GM19372 (cell line): ENCODE measurements around the gene PEX5L.

Experiments used
- ATAC-seq: cut with Tn5 transposase; IDR thresholded peaks from one replicate; pipeline ENCODE4 v1.9.1; 2021; ENCODE audit warnings: mild to moderate bottlenecking, low read depth, moderate library complexity; ENCODE audit not compliant: unreplicated experiment

PEX5L gene

GRCh38 chr3:179907784-179908482, 128.8 kb downstream of the PEX5L start:
- no peak for ATAC-seq

DNA sequence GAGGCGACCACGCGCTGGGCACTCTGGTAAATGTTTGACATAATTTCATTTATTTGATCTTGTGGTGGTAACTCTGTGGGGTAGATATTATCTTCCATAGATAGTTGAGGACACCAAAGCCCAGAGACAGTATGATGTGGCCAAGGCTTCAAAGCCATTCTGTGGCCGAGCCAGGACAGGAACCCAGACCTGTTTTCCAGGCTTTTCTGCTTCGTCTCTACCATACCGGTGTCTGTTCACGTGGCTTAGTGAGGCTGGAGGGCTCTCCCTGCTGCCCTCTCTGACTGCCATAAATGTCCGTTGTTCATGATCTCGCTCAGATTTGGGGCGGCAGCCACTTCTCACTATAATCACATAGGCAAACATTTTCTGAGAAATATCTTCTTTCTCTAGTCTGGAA, 134.7 kb downstream of the PEX5L start:
- no peak for ATAC-seq

- peak; percentile 76 for ATAC-seq
Measured at GRCh38 chr3:179898024-179898423, 138.7 kb downstream of the PEX5L start.

- no peak for ATAC-seq
Measured at GRCh38 chr3:179897231-179897630, 139.5 kb downstream of the PEX5L start.

GRCh38 chr3:179896507-179896906, 140.2 kb downstream of the PEX5L start:
- no peak for ATAC-seq

DNA sequence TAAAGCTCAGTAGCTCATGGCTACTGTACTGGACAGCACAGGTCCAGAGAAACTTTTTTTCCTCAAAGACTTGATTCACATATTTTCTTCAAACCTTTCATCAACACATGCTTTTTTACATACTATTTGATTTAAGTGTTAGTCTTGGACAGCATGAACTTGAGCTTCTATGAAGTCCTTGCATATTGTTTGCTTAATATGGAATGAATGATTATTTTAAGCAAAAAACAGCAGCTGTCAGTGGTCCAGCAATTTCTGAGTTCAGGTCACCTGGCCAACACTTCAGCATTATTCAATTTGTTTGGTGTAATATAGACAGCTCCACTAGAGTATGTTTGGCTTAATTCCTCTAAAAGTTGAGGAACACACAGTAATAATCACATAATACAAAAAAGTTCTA, 141.4 kb downstream of the PEX5L start:
- ATAC-seq, result no peak

DNA sequence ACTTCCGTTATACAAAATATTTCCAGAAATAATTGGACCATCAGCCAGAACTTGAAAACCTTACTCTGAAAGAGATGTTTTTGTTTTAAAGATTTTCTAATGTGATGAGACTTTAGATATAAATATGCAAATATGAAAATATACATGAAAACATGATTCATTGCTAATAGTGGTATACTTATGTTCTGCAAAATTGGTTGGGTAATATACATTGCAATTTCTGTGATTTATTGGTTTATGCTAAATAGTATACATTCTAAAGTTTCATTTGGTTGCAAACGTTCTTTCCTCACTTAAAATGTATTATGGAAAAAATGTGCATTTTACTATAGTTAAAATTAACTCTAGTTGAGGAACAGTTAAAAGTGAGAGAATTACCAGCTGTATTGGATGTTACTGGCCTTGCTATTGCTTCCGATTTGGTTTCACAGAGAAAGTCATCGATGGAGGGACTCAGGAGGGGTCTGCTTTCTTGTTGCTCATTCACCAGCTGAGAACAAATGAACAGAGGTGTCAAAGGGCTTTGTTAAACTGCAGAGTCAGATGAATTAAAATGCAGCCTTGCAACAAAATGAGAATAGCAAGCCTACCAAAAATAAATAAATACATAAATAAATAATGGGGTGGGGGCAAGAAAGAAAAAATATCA, 149.3 kb downstream of the PEX5L start:
- ATAC-seq, result no peak

DNA sequence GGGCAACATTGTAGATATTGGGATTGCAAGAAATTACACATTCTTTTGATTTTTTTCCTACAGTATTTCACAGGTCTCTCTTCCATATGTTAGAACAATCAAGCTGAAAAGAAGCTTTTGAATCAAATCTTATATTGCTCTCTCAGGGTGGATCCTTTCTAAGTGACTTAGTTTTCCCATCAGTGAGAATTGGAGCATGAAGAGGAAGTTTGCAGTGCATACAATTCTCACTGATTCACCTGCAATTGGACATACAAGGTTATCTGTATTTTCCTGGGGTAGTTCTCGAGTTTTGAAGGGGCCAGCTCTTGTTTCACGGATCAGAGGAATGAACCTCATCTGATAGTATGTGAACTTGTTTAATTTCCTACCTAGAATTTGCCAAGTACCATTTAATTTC, 150.8 kb downstream of the PEX5L start:
- no peak for ATAC-seq

GRCh38 chr3:179884136-179884535, 152.6 kb downstream of the PEX5L start:
- ATAC-seq, result no peak

- peak; percentile 79 for ATAC-seq
Measured at GRCh38 chr3:179882292-179882691, 154.4 kb downstream of the PEX5L start.

DNA sequence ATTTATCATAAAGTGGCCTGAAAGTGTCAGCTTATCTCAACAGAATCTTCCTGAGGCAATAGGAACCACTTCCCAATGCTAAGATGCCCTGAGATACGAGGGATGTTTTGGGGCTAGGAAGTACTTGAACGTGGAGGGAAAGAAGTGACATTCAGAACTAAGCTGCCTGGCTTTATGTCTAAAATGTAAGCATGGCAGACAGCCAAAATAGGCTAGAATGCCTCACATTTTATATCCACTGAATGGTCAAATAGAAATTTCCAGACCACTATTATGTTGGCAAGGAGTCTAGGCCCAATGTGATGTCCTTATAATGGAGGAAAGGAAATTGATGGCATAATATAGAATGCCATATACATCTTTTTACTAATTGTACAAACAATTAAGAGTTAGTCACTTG, 154.9 kb downstream of the PEX5L start:
- ATAC-seq, result no peak

DNA sequence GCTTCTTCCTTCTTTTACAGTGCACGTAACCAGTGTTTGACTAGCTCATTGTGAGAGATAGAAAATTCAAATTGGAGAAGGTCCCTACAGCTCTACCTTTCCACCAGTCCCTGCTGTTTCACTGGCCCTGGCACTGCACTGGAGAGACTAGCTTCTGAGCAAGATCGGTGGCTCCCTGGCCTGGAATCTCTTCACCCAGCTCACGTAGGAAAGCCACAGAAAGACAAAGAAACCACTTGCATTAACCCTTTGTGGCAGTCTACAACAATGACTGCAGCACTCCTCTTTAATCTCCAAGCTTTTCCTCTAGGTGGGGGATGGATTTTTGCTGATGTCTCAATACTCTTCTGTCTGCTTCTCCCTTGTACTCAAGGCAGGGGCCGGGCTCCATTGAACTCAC, 155.9 kb downstream of the PEX5L start:
- ATAC-seq, result no peak

DNA sequence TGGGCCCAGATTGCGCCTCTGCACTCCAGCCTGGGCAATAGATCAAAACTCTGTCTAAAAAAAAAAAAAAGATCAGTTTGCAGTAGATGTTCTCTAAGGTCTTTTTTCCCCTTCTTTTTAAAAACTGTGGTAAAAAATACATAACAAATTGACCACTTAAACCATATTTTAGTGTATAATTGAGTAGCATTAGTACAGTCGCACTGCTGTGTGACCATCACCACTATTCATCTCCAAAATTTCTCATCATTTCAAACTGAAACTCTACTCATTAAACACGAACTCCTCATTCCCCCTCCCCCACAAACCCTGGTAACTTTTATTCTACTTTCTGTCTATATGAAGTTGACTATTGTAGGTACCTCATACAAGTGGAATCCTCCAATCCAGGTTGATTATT, 160.3 kb downstream of the PEX5L start:
- no peak for ATAC-seq

DNA sequence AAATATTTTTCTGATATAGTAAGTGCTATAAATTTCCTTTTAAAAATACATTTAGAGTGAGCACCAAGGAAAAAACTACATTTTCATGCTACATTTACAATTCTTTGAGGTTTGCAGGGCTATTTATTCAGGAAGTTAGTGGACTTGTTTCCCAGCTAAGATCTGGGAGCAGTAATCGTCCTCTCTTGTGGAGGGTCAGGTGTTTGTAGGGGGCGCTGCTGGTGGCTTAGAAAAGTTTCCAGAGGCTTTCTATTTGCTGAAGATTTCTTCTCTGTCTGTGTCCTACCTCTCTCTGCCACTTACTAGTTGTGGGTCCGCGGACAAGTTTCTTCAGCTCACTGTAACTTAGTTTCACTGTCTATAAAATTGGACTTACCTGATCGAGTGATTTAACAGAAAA, 163.9 kb downstream of the PEX5L start:
- no peak for ATAC-seq

DNA sequence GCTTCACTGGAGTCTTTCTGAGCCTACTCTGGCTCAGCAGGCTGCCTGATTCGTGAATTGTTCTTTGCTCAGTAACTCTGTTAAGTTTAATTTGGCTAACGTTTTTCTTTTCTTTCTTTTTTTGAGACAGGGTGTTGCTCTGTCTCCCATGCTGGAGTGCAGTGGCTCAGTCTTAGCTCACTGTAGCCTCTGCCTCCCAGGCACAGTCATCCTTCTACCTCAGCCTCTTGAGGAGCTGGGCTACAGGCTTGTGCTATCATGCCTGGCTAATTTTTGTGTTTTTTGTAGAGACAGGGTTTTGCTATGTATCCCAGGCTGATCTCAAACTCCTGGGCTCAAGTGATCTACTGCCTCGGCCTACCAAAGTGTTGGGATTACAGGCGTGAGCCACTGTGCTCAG, 165.0 kb downstream of the PEX5L start:
- ATAC-seq, result no peak

- no peak for ATAC-seq
Measured at GRCh38 chr3:179868715-179869114, 168.0 kb downstream of the PEX5L start.

DNA sequence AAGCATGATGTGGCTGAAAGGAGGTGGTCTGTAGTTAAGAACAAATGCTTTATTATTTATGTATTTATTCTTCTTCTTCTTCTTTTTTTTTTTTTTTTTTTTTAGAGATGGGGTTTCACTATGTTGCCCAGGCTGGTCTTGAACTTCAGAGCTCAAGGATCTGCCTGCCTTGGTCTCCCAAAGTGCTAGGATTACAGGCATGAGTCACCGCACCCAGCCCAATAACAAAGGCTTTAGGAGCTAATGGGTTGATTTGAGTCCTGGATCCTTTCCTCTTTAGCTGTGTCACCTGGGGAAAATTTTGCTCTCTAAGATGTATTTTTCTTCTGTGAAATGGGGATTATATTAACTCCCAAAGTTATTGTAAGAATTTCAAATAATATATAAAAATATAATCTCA, 168.8 kb downstream of the PEX5L start:
- no peak for ATAC-seq

GRCh38 chr3:179865861-179866505, 170.8 kb downstream of the PEX5L start:
- no peak for ATAC-seq

DNA sequence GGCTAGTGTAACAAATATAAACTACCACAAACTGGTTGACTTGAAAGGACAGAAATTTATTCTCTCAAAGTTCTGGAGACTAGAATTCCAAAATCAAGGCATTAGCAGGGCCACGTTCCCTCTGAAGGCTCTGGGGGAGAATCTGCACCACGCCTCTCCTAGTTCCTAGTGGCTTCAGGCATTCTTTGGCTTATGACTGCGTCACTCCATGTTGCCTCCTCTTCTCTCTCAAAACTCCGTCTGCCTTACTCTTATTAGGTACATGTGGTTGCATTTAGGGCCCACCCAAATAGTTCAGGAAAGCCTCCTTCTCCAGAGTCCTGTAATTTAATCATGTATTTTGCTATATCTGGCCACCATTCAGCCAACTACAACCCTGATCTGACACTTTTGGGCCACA, 174.8 kb downstream of the PEX5L start:
- ATAC-seq, result no peak

- no peak for ATAC-seq
Measured at GRCh38 chr3:179861292-179861691, 175.4 kb downstream of the PEX5L start.

DNA sequence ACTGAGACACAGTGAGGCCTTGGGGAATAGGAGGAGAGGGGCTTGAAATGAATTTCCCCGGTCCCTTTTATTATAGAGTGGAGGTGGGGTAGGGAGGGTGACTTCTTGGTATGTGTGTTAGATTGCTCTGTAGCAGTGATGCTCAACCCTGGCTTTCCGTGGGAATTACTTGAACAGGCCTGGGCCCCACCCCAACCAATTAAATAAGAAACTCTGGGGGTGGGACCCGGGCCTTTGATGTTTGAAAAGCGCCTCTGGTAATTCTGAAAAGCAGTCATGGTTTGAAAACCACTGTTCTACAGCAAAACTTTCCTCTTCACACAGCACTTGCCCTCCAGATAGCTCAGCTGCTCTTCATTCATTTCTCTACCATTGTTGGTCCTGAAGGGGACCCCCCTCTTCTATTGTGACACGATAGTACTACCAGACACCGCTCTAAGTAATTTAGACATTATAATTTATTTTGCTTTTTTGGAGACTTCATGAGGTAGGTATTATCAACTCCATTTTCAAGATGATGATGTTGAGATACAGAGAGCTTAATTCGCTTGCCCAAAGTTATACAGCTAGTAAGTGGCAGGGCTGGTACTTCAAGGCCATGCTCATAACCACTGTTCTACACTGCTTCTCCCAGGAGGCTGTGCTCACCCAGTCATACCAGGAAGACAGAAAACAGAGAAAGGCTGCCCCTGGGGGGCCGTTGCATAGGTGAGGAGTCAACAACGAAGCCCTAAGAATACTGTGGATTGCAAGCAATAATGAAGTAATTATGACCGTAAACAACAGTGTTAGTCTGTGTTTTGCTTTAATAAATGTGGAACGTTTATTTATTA, 176.2 kb downstream of the PEX5L start:
- no peak for ATAC-seq
